Trophoblast cell (in vitro differentiated cells and primary cell): ENCODE measurements around the gene KCNJ15.

Experiments used
- DNase-seq, 2 donors: peaks; one replicate each; pipeline ENCODE4 v3.0.0-alpha.2; 2016
- H2AFZ ChIP-seq: 2 replicates; pipeline ENCODE4 v1.6.1; 2013; ENCODE audit warnings: low read length, moderate library complexity, mild to moderate bottlenecking; ENCODE audit not compliant: insufficient read depth, poor library complexity
- H2AK5ac ChIP-seq: 2 replicates; pipeline ENCODE4 v1.6.1; 2013; ENCODE audit warnings: mild to moderate bottlenecking, low read length
- H2BK120ac ChIP-seq: 2 replicates; pipeline ENCODE4 v1.6.1; 2013; ENCODE audit warnings: low read length, mild to moderate bottlenecking, moderate library complexity; ENCODE audit not compliant: insufficient read depth, poor library complexity
- H2BK12ac ChIP-seq: 2 replicates; pipeline ENCODE4 v1.6.1; 2013; ENCODE audit warnings: mild to moderate bottlenecking, low read length, moderate library complexity
- H2BK5ac ChIP-seq: 2 replicates; pipeline ENCODE4 v1.6.1; 2013; ENCODE audit warnings: low read length, low read depth, moderate library complexity, mild to moderate bottlenecking; ENCODE audit not compliant: poor library complexity
- H3K14ac ChIP-seq: 2 replicates; pipeline ENCODE4 v1.6.1; 2013; ENCODE audit warnings: mild to moderate bottlenecking, low read length
- H3K18ac ChIP-seq: 2 replicates; pipeline ENCODE4 v1.6.1; 2013; ENCODE audit warnings: mild to moderate bottlenecking, low read length
- H3K23ac ChIP-seq: 2 replicates; pipeline ENCODE4 v1.6.1; 2013; ENCODE audit warnings: low read length
- H3K27ac ChIP-seq: 2 replicates; pipeline ENCODE4 v1.5.1; 2013; ENCODE audit warnings: low read depth, mild to moderate bottlenecking, inconsistent platforms, low read length, moderate library complexity
- H3K27me3 ChIP-seq: 2 replicates; pipeline ENCODE4 v1.6.1; 2013; ENCODE audit warnings: inconsistent platforms, mild to moderate bottlenecking, low read length, moderate library complexity; ENCODE audit not compliant: insufficient read depth
- H3K36me3 ChIP-seq, 2 experiments: 1 replicate in 1 of 2; 2 replicates in 1 of 2; pipeline ENCODE4 v1.6.1; 2013; ENCODE audit warnings: low read length in 2 of 2, mild to moderate bottlenecking in 2 of 2, moderate library complexity in 1 of 2; ENCODE audit not compliant: insufficient read depth in 2 of 2, control insufficient read depth in 1 of 2
- H3K4ac ChIP-seq: 2 replicates; pipeline ENCODE4 v1.6.1; 2013; ENCODE audit warnings: low read depth, mild to moderate bottlenecking, low read length, moderate library complexity
- H3K4me1 ChIP-seq, 2 experiments: 1 replicate in 1 of 2; 2 replicates in 1 of 2; pipeline ENCODE4 v1.6.1; 2013; ENCODE audit warnings: low read length in 2 of 2, mild to moderate bottlenecking in 2 of 2, moderate library complexity in 1 of 2; ENCODE audit not compliant: insufficient read depth in 2 of 2, control insufficient read depth in 1 of 2
- H3K4me2 ChIP-seq: 2 replicates; pipeline ENCODE4 v1.6.1; 2013; ENCODE audit warnings: inconsistent platforms, mild to moderate bottlenecking, low read length, moderate library complexity
- H3K4me3 ChIP-seq: 2 replicates; pipeline ENCODE4 v1.5.1; 2013; ENCODE audit warnings: mild to moderate bottlenecking, low read depth, low read length, inconsistent platforms
- H3K79me1 ChIP-seq: one replicate; pipeline ENCODE4 v1.6.1; 2013; ENCODE audit warnings: low read length
- H3K79me2 ChIP-seq: 2 replicates; pipeline ENCODE4 v1.6.1; 2013; ENCODE audit warnings: low read length, mild to moderate bottlenecking; ENCODE audit not compliant: control insufficient read depth, insufficient read depth, poor library complexity
- H3K9ac ChIP-seq: 2 replicates; pipeline ENCODE4 v1.6.1; 2013; ENCODE audit warnings: mild to moderate bottlenecking, low read length
- H3K9me3 ChIP-seq: 2 replicates; pipeline ENCODE4 v1.6.1; 2013; ENCODE audit warnings: low read depth, mild to moderate bottlenecking, control low read depth, inconsistent platforms, low read length; ENCODE audit not compliant: insufficient read depth
- H4K12ac ChIP-seq: 2 replicates; pipeline ENCODE4 v1.6.1; 2013; ENCODE audit warnings: low read depth, mild to moderate bottlenecking, low read length, moderate library complexity
- H4K8ac ChIP-seq: 2 replicates; pipeline ENCODE4 v1.6.1; 2013; ENCODE audit warnings: low read depth, mild to moderate bottlenecking, low read length, moderate library complexity
- H4K91ac ChIP-seq: one replicate; pipeline ENCODE4 v1.6.1; 2013; ENCODE audit warnings: low read depth, mild to moderate bottlenecking, low read length, moderate library complexity
- WGBS: extraction: QIAGEN DNeasy Blood & Tissue Kit; methylation state at CpG from one replicate; pipeline ENCODE4 v1.1.7; 2013; ENCODE audit warnings: missing lambda C conversion rate; ENCODE audit not compliant: insufficient read length, insufficient coverage; ENCODE audit errors: extremely low coverage; 5-methylcytosine and 5-hydroxymethylcytosine counted together

Gene KCNJ15

GRCh38 chr21:38346286-38346685 is 89.5 kb downstream of the KCNJ15 start:
- Histone ChIP-seq H3K4me3 (no peak overlapping the region), H2BK12ac (no peak overlapping the region), H3K18ac (no peak overlapping the region), H4K12ac (no peak overlapping the region), H3K79me1 (peaks cover 3% of the 10 kb centered on the region), H3K4me1 (peaks cover 0 to 2% of the 10 kb centered on the region in 2 experiments), H2AFZ (no peak overlapping the region), H3K9ac (no peak overlapping the region), H3K36me3 (no peaks in the 10 kb centered on the region), H3K4me2 (no peak overlapping the region), H3K14ac (no peak overlapping the region), H3K79me2 (no peaks in the 10 kb centered on the region), H2AK5ac (no peak overlapping the region), H2BK120ac (no peak overlapping the region), H3K4ac (no peak overlapping the region), H3K27ac (no peak overlapping the region), H3K27me3 (no peaks in the 10 kb centered on the region), H3K23ac (no peak overlapping the region), H4K91ac (no peak overlapping the region), H3K9me3 (no peaks in the 10 kb centered on the region), H2BK5ac (no peak overlapping the region), H4K8ac (no peak overlapping the region)
- WGBS: no CpG with 5 or more reads among the region's 5 CpGs
- no peak for DNase-seq

- H3K4ac ChIP-seq: no peak overlapping the region
- DNase-seq: no peak
- no peak overlapping the region for H2BK5ac ChIP-seq
- no peaks in the 10 kb centered on the region for H3K27me3 ChIP-seq
- H3K9me3 ChIP-seq: no peaks in the 10 kb centered on the region
- H3K36me3 ChIP-seq: no peaks in the 10 kb centered on the region
- H3K14ac ChIP-seq: no peak overlapping the region
- 100% methylated on average over 1 of the region's 10 CpGs for WGBS
- peaks cover 9% of the 10 kb centered on the region for H3K79me1 ChIP-seq
- no peak overlapping the region for H2BK120ac ChIP-seq
- no peak overlapping the region for H2AK5ac ChIP-seq
- H4K12ac ChIP-seq: no peak overlapping the region
- H2BK12ac ChIP-seq: no peak overlapping the region
- H3K27ac ChIP-seq: no peak overlapping the region
- peaks cover 3 to 10% of the 10 kb centered on the region in 2 experiments for H3K4me1 ChIP-seq
- no peak overlapping the region for H3K4me2 ChIP-seq
- no peak overlapping the region for H3K9ac ChIP-seq
- H2AFZ ChIP-seq: no peak overlapping the region
- H4K8ac ChIP-seq: no peak overlapping the region
- H4K91ac ChIP-seq: no peak overlapping the region
- H3K23ac ChIP-seq: no peak overlapping the region
- H3K4me3 ChIP-seq: no peak overlapping the region
- no peaks in the 10 kb centered on the region for H3K79me2 ChIP-seq
- H3K18ac ChIP-seq: no peak overlapping the region
These were observed 92.4 kb downstream of the KCNJ15 start for GRCh38 chr21:38349111-38349746.

GRCh38 chr21:38349977-38350376 is 93.2 kb downstream of the KCNJ15 start:
- Histone ChIP-seq H3K4me1 (peaks cover 3 to 10% of the 10 kb centered on the region in 2 experiments), H4K8ac (no peak overlapping the region), H3K27ac (no peak overlapping the region), H2BK120ac (no peak overlapping the region), H4K12ac (no peak overlapping the region), H3K4me3 (no peak overlapping the region), H3K18ac (no peak overlapping the region), H3K27me3 (no peaks in the 10 kb centered on the region), H3K9me3 (no peaks in the 10 kb centered on the region), H2AK5ac (no peak overlapping the region), H3K14ac (no peak overlapping the region), H3K23ac (no peak overlapping the region), H3K36me3 (no peaks in the 10 kb centered on the region), H3K9ac (no peak overlapping the region), H3K79me1 (peaks cover 9% of the 10 kb centered on the region), H2AFZ (no peak overlapping the region), H3K4me2 (no peak overlapping the region), H3K4ac (no peak overlapping the region), H2BK12ac (no peak overlapping the region), H2BK5ac (no peak overlapping the region), H4K91ac (no peak overlapping the region), H3K79me2 (no peaks in the 10 kb centered on the region)
- WGBS: no CpG with 5 or more reads among the region's 2 CpGs
- DNase-seq: no peak

DNA sequence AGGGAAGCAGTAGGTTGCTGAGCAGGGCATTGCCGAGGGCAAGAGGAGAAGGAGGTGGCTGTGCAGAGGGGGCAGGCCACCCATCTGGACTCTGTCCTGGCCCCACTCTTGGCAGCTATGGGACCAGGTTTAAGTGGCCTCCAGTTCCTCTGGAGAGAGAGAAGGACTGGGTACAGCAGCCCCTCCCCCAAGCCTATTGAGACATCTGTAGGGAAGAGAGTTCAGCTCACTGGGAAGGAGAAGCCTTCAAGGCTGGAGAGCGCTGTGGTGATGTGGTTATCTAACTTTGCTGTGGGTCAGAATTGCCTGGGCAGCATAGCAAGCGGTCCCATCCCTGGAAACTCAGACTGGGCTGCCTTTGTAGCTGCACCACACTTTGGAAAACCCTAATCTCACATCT is 93.9 kb downstream of the KCNJ15 start:
- H4K8ac ChIP-seq: no peak overlapping the region
- no peak overlapping the region for H4K12ac ChIP-seq
- H3K79me2 ChIP-seq: no peaks in the 10 kb centered on the region
- peak overlapping the region; percentile 93 for H2BK12ac ChIP-seq
- no peak overlapping the region for H3K4ac ChIP-seq
- no peak overlapping the region for H2AK5ac ChIP-seq
- no peak overlapping the region for H3K4me2 ChIP-seq
- peak overlapping the region; percentile 83 for H4K91ac ChIP-seq
- H3K9ac ChIP-seq: no peak overlapping the region
- no peaks in the 10 kb centered on the region for H3K27me3 ChIP-seq
- DNase-seq: no peak
- H3K23ac ChIP-seq: no peak overlapping the region
- H2BK5ac ChIP-seq: no peak overlapping the region
- H3K36me3 ChIP-seq: no peaks in the 10 kb centered on the region
- peaks cover 9% of the 10 kb centered on the region for H3K79me1 ChIP-seq
- no peak overlapping the region for H3K14ac ChIP-seq
- no peaks in the 10 kb centered on the region for H3K9me3 ChIP-seq
- WGBS: no CpG with 5 or more reads among the region's 3 CpGs
- H3K27ac ChIP-seq: no peak overlapping the region
- H3K4me1 ChIP-seq: peaks cover 3 to 10% of the 10 kb centered on the region in 2 experiments
- H3K4me3 ChIP-seq: no peak overlapping the region
- H2BK120ac ChIP-seq: no peak overlapping the region
- H2AFZ ChIP-seq: no peak overlapping the region
- no peak overlapping the region for H3K18ac ChIP-seq
